NCI-H774 (cell line): Measurements from ENCODE around the gene ITGB7.
"Not testable (repeated sequence)": the region's sequence is repeated elsewhere in the genome, so short reads cannot be mapped to it uniquely, and the experiment has no call there.

ENCODE experiments used
- DNase-seq: peaks from one replicate; lab custom pipeline; 2025; lab: John Stamatoyannopoulos, UW

Gene ITGB7

DNA sequence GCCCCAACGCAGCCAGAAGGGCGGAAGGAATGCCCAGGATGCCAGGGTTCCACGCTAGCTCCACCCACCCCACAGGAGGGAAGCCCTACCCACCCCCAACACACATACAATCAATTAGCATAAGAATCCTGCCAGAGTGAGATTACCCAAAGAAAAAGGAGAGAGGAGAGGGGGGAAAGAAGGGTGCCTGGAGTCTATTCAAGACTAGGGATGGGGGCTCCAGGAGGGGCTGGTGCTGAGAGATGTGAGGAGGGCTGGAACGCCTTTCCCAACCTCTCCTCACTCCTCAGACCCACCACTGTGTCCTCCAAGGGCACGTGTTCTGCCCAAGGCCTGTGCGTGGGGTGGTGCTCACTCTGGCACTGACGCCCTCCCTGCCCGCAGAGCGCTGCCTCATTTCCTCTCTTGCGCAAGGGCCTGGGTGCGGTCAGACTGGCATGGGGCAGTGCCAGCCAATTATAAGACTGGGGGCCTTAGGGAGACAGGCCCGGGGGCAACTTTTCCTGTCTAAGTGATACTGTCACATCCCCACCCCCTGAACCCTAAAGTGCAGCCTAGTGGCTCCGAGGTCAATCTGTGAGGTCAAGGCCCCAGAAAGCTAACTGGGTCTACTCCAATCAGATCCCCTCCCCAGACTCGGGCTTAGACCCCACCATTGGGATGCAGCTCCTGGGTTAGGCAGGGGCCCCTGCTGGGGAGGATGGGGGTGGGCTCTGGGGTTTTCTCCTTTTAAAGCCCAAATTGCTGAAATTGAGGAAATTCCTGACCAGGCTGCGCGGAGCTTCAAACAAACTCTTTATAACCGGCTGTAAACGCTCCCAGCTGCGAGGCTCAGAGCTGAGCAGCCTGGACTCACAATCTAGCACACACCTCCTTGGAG is 10.2 kb upstream of the ITGB7 start:
- no peak for DNase-seq

DNA sequence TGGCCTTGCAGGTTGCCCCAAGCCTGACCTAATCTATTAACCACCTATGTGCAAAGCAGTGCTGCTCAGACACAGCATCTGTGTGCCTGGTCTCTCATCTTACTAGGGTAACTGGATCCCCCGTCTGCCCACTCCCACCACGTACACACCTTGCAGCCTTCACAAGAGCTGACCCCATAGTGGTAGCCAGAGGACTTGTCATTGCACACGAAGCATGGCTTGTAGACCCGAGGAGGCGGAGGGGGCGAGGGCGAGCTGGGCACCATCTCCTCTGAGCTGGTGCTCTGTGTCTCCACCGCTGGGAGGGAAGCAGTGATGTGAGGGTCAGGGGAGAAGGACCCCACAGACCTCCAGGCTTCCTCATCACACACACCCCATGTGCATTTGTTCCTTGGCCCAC is 8.4 kb upstream of the ITGB7 start:
- no peak for DNase-seq

DNA sequence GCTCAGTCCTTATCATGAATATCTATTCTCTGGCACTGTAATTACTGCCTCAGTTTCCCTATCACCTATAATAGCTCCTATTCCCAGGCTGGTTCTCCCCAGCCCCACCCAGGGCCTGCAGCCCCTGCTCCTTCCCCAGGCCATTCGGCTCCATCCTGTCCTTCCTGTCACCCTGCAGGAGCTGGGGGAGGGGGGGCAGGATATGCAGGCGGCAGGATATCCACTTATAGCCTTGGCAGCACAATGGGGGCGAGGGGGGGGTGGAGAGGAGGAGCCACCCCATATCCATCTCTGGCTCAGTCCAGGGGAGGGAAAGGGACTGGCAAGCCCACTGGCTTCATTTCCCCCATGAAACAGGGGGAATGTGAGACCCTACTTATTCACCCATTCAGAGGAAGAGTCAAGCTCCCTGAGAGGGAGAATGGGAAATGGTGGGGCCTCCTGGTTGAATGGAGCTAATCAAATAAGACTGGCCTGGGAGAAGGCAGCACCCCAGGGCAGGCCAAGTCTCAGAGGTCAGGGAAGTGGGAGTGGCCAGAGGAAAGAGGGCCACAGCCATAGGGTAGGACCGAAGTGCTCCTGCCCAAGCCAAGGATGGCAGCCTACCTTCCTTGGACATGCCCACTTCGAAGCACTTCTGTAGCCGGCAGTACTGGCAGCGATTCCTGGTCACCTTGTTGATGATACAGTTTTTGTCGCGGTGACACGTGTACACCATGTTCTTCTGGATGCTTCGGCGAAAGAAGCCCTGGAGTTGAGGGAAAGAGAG is 7.8 kb upstream of the ITGB7 start:
- DNase-seq = no peak

DNA sequence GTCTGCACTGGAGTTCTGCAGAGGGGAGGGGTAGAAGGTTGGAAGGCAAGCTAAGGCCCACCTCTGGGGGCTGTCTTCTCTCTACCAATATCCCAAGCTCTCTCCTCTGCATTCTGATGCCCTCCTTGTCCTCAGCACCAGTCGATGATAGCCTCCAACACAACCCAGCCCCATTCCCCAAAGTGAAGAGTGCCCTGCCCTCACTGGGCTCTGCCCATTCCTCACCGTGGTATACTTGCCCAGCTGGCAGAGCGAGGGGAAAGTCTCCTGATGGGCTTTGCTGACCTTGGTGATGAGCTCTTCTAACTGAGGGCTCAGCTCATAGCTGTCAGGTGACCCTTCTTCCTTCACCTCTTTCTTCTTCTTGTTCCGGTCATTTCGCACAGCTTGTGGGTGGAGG is 7.2 kb upstream of the ITGB7 start:
- DNase-seq = no peak

DNA sequence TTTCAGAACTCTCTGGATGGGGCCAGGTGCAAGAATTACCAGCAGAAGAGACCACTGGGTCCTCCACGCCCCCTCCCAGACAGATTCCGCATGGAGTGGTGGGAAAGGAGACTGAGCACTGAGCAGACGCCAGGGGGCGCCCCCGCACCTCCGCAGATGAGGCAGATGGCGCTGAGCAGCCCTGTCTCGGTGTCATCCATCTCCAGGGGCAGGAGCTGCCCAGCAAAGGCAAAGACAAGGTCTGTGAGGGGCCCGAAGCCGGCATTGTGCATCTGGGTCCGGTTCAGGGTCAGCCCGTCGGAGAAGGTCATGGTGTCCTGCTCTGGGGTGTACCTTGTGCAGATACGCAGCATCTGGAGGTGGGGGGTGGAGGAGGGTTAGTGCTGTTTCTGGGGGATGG is 6.3 kb upstream of the ITGB7 start:
- peak; percentile 75 for DNase-seq

DNA sequence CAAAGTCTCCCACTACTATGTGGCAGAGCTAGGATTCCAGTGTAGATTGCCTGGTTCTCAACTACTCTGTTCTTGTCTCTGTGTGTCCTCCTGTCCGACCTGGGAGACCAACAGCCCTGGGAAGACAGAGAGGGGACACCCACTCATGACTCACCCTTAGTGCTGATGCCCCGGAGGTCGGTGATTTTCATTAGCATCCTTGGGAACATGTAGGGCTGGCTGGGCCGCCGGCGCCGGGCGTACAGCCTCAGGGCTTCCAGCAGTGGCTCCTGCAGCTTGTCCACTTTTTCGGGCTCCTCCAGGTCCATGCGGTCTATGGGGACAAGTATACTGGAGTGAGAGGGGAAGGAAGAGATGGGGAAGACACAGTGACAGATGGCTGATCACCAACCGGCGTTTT is 5.9 kb upstream of the ITGB7 start:
- no peak for DNase-seq

DNA sequence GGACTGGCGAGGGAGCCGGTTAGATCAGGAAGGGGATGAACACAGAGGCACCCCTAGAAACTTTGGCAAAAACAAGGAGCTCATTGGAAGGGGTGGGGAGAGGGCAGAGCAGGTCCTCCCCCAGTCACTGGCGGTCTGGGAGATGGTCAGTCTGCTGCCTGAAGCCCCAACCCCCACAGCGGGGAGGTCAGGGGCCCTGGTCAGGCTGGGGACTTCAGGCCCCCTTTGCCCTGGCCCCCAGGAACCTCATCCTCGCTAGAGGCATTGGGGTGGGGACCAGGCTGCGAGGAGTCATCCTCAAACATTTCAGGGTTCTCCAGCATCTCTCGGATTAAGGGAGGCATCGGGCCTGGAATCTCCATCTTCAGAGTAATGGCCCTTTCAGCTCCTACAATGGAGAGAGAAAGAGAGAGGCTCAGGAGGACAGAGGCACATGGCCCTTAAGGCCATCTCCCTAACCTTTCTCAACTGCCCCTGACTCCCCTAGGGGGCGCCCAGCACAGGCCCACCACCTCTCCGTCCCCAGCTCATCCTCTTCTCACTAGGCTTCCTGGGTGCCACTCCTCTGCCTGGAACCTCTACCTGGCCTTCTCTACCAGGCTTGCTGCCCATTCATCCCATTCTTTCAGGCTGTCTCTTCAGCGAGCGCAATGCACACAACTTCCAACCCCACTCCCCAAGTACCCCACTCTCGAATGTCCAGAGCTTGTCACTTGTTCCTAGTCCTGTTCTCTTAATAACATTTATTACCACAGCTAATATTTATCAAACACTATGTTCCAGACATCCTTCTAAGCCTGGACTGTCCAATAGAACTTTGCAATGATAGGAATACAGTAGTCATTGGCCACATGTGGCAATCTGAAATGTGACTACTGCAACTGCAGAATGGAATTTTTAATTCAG is 4.7 kb upstream of the ITGB7 start:
- DNase-seq = no peak

DNA sequence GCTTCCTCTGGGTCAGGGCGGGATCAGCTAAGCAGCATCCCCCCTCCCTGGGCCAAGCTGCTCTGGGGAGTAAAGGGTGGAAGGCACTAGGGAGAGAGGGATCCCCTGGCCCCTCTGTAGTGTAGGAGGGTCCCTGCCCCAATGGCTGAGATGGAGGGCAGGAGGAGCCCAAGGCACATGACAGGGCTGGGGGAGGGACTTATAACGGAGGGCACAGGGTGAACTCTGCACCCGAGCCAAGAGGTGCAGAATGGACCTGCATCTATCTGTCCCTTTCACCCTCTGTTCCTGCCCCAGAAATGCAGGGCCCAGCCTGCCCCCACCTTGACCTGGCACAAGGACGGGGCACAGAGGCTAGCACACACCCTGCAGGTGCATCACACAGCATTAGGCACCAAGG is 3.8 kb upstream of the ITGB7 start:
- DNase-seq = no peak

DNA sequence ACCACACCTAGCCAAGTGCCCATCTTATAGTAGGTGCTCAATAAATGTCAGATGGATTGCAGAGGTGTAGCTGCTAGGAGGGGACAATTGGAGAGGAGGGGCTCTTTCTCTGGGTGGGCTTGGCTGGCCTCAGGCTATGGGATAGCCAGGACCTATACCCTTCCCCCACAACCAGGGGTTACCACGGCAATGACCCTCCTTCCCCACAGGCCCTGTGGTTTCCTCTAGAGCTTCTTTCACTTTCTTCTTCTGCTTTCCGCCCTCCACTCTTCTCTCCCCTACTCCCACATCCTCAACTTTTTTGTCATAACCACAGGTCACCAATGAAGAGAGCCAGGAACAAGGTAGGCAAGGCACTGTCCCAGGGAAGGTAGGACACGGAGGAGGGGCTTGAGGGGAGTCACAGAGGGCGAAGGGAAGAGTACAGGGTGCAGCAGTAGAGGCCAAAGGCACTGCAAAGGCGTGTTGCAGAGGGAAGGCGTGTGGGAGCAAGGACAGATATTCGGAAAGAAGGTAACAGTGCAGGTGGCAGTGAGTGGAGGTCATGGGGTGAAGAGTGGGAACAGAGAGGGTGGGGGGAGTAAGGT is 1.9 kb upstream of the ITGB7 start:
- no peak for DNase-seq

DNA sequence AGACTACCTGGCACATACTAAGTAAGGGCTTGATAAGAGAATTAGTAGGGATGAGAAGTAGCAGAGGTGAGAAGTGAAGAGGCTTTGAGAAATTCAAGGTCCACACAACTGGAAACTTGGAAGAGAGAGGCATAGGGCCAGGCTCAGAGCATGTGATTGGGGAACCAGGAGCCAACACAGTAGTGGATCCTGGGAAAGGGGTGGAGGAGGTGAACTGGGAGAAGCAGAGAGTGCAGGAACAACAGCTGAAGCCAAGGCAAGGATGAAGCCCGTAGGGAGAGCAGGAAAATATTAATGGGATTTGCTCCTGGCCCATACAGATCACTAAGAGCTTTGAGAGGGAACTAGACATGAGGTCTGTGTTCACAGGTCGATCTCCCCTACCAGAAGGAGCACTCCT is 1.4 kb upstream of the ITGB7 start:
- no peak for DNase-seq

DNA sequence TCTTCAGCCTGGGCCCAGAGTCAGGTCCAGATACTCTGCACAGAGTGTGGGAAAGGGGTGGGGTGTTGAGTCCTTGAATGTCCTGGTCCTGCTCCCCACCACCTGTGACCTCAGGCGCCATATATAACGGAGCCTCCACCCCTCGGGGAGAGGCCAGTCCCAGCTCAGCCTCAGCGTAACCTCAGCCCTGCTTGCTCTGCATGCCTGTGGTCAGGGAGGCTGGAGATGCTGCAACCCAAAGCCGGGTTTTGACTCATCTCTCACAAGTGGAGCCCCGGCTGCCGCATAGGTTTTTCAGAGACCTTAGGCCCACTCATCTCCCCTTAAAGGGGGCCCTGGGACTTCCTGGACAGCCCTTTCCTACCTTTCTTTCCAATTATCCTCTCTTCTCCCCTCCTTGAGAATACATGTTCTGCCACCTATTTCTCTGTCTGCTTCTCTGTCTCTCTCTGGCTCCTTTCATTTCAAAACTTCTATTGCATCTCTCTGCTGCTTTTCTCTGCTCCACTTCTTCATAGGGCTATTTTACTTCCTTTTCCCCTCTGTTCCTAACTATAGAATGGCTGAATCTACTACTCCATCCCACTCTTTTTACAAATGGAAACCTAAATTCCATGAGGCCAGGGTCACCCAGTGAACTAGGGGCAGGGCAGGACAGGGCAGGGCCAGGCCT is 1.2 kb downstream of the ITGB7 start:
- DNase-seq = no peak

DNA sequence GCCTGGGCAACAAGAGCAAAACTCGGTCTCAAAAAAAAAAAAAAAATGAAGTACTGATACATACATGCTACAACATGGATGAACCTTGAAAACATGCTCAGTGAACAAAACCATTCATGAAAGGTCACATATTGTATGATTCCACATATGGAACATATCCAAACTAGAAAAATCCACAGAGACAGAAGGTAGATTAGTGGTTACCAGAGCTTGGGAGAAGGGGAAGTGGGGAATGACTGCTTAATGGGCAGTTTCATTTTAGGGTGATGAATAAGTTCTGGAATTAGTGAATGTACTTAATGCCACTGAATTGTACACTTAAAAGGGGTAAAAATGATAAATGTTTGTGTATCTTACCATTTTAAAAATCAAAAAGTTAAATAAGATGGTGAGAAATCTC is 2.7 kb downstream of the ITGB7 start:
- DNase-seq = no peak

DNA sequence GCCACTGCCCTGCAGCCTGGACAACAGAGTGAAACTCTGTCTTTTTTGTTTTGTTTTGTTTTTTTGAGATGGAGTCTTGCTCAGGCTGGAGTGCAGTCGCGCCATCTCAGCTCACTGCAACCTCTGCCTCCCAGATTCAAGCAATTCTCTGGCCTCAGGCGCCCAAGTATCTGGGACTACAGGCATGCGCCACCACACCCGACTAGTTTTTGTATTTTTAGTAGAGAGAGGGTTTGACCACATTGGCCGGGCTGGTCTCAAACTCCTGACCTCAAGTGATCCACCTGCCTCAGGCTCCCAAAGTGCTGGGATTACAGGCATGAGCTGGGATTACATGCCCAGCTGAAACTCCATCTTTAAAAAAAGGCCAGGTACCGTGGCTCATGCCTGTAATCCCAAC is 4.7 kb downstream of the ITGB7 start:
- DNase-seq = not testable (repeated sequence)

DNA sequence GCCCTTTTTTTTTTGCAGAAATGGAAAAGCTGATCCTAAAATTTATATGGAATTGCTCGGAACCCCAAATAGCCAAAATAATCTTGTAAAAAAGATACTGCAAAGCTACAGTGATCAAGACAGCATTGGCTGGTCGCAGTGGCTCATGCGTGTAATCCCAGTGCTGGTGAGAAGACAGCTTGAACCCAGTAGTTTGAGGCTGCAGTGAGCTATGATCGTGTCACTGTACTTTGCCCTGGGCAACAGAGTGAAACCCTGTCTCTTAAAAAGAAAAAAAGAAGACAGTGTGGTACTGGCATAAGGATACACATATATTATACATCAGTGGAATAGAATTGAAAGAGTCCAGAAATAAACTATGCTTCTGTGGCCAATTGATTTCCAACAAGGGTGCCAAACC is 5.4 kb downstream of the ITGB7 start:
- no peak for DNase-seq

DNA sequence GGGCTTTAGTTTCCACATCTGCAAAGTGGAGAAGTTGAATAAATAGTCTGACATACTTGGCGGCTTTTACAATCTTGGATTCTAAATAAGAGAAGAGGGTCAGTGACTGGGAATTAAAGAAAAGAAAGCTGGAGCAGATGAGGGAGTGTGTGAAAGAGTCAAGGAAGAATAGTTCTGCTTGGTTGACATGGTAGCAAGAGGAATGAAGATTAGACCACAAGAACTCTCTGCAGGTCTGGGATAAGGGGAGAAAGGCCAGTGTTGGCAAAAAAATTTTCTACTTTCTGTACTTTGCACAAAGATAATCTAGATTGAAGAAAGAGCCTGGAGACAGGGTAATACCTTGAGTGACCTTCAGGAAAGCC is 5.9 kb downstream of the ITGB7 start:
- no peak for DNase-seq

DNA sequence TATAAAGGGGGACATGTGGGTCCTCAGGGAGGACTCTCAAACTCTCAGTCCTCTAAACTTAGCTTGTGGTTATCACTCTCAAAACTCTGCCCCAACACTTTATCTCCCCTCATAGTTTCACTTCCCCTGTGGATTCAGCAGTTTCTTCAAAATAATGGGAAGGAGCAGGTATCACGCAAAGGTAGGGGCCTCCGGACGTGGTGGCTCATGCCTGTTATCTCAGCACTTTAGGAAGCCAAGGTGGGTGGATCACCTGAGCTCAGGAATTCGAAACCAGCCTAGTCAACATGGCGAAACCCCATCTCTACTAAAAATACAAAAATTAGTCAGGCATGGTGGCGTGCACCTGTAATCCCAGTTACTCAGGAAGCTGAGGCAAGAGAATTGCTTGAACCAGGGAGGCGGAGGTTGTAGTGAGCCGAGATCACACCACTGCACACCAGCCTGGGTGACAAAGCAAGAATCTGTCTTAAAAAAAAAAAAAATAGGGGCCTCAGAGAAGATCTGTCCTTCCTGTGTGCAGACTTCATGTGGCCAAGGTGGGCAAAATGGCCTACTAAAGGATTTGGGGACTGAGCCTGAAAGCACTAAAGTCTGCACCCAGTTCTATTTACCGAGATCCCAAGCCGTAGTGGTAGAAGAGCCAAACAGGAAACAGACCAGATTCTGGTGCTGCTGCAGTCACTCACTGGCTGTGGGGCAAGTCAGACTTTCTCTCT is 6.4 kb downstream of the ITGB7 start:
- no peak for DNase-seq

DNA sequence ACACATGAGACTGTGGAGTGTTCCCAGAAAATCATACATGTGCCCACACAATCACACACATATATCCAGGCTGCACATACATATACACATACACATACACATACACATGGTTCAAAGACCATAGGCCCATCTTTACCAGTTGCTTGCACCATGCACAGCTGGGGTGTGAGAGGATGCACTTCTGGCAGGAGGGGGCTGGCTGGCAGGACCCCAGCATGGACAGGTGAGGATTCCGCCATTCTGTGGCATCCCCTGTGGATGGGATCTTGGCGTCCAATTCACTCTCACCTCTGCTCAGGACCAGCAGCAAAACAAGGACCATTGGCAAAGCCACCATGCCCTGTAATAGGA is 7.0 kb downstream of the ITGB7 start:
- no peak for DNase-seq

DNA sequence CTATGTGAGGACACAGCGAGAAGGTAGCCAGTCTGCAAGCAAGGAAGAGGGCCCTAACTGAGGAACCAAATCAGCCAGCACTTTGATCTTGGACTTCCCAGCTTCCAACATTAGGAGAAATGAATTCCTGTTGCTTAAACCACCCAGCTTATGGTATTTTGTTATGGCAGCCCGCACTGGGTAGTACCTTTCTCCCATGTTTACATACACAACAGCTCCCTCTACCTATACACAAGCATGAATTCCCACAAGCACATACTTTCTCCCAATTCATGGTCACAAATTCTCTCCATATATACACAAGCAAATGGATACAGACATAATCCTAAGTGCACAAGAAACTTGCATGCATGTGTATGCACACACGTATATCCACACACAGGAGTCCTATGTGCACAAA is 7.4 kb downstream of the ITGB7 start:
- no peak for DNase-seq

DNA sequence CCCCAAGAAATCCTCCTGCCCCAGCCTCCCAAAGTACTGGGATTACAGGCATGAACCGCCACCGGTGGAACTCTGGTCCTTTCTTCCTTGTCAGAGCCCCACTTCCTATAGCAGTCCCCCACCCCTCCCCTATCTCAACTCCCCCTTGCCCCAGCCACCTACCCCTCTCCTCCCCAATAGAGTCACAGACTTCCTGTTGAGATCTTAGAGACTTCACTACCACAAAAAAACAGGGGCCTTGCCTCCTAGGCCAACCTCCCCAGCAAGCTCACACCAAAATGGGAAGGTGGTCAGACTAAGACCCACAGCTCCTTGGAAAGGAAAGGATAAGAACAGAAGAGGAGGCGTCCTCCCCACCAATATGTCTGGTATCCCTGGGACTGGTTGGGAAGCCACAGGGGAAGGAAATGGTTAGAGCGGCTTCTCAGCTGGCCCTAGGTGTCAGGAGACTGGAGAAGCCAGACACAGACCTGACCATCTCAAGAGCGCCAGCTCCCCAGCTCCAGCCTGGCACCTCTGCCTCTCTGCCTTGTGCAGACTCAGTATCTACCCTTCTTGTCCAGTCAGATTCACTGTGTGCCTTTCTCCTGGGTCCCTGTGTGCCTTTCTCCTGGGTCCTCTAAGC is 8.5 kb downstream of the ITGB7 start:
- no peak for DNase-seq

DNA sequence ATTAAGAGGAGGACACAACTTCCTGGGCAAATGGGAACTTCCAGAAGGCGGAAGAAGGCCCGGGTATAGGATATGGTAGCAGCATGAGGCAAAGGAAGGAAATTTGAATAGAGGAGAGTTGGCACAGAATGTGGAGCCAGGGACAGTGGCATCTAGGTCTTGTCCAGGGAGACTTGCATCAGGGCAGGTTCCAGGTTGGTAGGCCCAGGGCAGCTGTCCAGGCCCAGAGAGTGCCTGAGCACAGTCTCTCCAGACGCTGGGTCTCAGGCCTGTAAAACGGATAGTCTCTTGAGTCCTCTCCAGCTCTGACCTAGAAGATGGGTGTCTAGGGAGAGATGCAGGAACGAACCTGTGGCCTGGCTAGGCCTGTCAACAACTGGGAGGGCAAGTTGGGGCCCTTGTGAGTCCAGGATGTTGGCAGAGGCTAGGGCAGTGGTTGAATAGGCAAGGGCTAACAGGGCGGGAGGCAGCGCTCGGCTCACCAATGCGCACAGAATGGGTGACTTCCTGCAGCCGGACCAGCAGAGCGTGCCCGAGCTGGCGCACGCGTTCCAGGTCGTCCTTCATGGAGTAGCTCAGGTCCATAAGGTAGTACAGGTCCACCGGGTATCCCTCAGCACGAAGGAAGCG is 9.9 kb downstream of the ITGB7 start:
- no peak for DNase-seq
